ENCODE results near the gene SNX25. TPM values are rescaled to one million over a fixed set of nuclear protein-coding genes. Genes with fewer than 3 reads are reported as not detected.

SNX25 gene
- total RNA-seq, 3 donors from 2014 or later (not counting 1 experiment from before 2014, with no cell fraction given): 15.5 to 18.0 (median 16.6) TPM

DNA sequence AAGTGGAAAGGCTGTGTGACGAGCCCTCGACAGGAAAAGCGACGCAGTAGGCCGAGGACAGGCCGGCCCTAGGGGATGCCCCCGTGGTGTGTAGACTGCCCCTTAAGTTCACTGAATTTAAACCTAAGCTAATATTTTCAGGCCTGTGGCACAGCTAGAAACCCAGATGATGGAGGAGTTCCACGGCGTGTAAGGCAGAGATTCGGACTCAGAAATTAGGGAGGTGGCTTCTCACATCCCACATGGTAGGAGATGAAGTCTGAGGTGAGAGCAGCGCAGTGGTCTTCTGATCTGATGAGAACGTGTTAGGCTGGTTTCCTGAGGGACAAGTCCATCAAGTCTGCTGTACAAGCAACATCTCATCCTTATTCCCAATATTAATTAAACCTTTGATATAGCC lies 178.6 kb downstream of the SNX25 start:
- H3K4me1 ChIP-seq (ENCODE audit: control insufficient read depth, insufficient read depth, low read length): peaks cover 3% of the 10 kb centered on the region
- peaks cover 2% of the 10 kb centered on the region for H3K27me3 ChIP-seq (ENCODE audit: control insufficient read depth, insufficient read depth, low read length)
- H3K4me3 ChIP-seq (ENCODE audit: low read length): no peak overlapping the region
- ATAC-seq (peak in 1 of 3 donors; percentile 40), DNase-seq (no peak)
- H3K9me3 Mint-ChIP-seq: no peaks in the 10 kb centered on the region
- no peak overlapping the region for H3K4me3 Mint-ChIP-seq
- 94% methylated on average over 12 of the region's 12 CpGs for WGBS (ENCODE audit: insufficient coverage)
- H3K27ac Mint-ChIP-seq: no peak overlapping the region
- H3K36me3 Mint-ChIP-seq: no peaks in the 10 kb centered on the region
- H3K27me3 Mint-ChIP-seq (ENCODE audit: low read depth in 2 of 2): peaks cover 18 to 26% of the 10 kb centered on the region in 2 donors
- H3K9me3 ChIP-seq (ENCODE audit: control insufficient read depth, insufficient read depth, low read length): no peaks in the 10 kb centered on the region
- intact Hi-C loops (cut with micrococcal nuclease): no loop called here
- no peaks in the 10 kb centered on the region for H3K36me3 ChIP-seq (ENCODE audit: control insufficient read depth, insufficient read depth, low read length)
- H3K4me1 Mint-ChIP-seq: peaks cover 10 to 11% of the 10 kb centered on the region in 2 donors
- TF ChIP-seq, protein P1, sequence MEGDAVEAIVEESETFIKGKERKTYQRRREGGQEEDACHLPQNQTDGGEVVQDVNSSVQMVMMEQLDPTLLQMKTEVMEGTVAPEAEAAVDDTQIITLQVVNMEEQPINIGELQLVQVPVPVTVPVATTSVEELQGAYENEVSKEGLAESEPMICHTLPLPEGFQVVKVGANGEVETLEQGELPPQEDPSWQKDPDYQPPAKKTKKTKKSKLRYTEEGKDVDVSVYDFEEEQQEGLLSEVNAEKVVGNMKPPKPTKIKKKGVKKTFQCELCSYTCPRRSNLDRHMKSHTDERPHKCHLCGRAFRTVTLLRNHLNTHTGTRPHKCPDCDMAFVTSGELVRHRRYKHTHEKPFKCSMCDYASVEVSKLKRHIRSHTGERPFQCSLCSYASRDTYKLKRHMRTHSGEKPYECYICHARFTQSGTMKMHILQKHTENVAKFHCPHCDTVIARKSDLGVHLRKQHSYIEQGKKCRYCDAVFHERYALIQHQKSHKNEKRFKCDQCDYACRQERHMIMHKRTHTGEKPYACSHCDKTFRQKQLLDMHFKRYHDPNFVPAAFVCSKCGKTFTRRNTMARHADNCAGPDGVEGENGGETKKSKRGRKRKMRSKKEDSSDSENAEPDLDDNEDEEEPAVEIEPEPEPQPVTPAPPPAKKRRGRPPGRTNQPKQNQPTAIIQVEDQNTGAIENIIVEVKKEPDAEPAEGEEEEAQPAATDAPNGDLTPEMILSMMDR (IDR thresholded peaks at IDR 0.05): no peak
- no peak overlapping the region for H3K27ac ChIP-seq (ENCODE audit: low read length)

DNA sequence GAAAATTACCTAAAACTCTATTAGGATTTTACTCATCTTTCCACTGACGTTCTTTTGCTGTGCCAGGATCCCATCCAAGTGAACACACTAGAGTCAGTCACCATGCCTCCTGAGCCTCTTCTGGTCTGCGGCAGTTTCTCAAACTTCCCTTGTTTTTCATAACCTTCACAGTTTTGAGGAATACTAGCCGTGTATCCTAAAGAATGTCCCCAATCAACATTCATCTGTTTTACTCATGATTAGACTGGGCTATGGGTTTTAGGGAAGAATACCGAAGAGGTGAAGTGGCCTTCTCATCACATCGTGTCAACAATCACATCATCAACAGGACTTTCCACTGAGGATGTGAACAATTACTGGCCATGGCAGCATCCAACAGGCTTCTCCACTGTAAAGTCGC lies 181.5 kb downstream of the SNX25 start:
- Mint-ChIP-seq H3K4me3 (no peak overlapping the region), H3K36me3 (no peaks in the 10 kb centered on the region), H3K4me1 (peaks cover 14 to 16% of the 10 kb centered on the region in 2 donors), H3K27ac (no peak overlapping the region), H3K9me3 (no peaks in the 10 kb centered on the region), H3K27me3 (ENCODE audit: low read depth in 2 of 2) (peaks cover 2 to 4% of the 10 kb centered on the region in 2 donors)
- TF ChIP-seq, protein P1 (IDR thresholded peaks at IDR 0.05): no peak
- H3K4me3 ChIP-seq (ENCODE audit: low read length): no peak overlapping the region
- no peak for DNase-seq
- no peaks in the 10 kb centered on the region for H3K4me1 ChIP-seq (ENCODE audit: control insufficient read depth, insufficient read depth, low read length)
- no peaks in the 10 kb centered on the region for H3K27me3 ChIP-seq (ENCODE audit: control insufficient read depth, insufficient read depth, low read length)
- H3K27ac ChIP-seq (ENCODE audit: low read length): no peak overlapping the region
- no peaks in the 10 kb centered on the region for H3K9me3 ChIP-seq (ENCODE audit: control insufficient read depth, insufficient read depth, low read length)
- intact Hi-C loops (cut with micrococcal nuclease): no loop called here
- 92% methylated on average over 5 of the region's 6 CpGs for WGBS (ENCODE audit: insufficient coverage)
- H3K36me3 ChIP-seq (ENCODE audit: control insufficient read depth, insufficient read depth, low read length): no peaks in the 10 kb centered on the region
- no peak for ATAC-seq

DNA sequence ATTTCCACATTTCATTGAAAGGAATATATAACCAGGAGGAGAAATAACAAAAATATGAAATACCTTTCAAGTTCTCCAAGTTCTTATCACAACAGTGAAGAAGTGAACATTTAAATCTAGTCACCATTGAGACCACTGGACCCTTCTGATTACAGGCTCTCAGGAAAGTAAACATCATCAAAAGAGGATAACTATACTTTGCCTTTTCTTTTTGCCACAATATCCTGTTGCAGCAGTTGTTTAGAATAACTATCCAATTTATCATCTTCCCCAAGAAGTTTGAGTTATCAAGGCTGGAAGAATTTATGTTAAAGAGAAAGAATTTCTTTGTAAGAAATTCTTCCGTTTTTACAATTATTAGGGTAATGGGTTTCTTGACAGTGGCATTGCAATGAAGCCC lies 182.8 kb downstream of the SNX25 start:
- Mint-ChIP-seq H3K27me3 (ENCODE audit: low read depth in 2 of 2) (peaks cover 0 to 3% of the 10 kb centered on the region in 2 donors), H3K36me3 (no peaks in the 10 kb centered on the region), H3K27ac (no peak overlapping the region), H3K4me3 (no peak overlapping the region), H3K9me3 (no peaks in the 10 kb centered on the region), H3K4me1 (peaks cover 24 to 25% of the 10 kb centered on the region in 2 donors)
- Histone ChIP-seq H3K4me3 (ENCODE audit: low read length) (no peak overlapping the region), H3K9me3 (ENCODE audit: control insufficient read depth, insufficient read depth, low read length) (no peaks in the 10 kb centered on the region), H3K4me1 (ENCODE audit: control insufficient read depth, insufficient read depth, low read length) (peaks cover 6% of the 10 kb centered on the region), H3K36me3 (ENCODE audit: control insufficient read depth, insufficient read depth, low read length) (no peaks in the 10 kb centered on the region), H3K27me3 (ENCODE audit: control insufficient read depth, insufficient read depth, low read length) (no peaks in the 10 kb centered on the region), H3K27ac (ENCODE audit: low read length) (no peak overlapping the region)
- ATAC-seq (no peak), DNase-seq (no peak)
- intact Hi-C loops (cut with micrococcal nuclease): no loop called here
- no CpG with 5 or more reads among the region's 1 CpG for WGBS (ENCODE audit: insufficient coverage)
- TF ChIP-seq, protein P1 (IDR thresholded peaks at IDR 0.05): no peak

Measured in natural killer cell (primary cell).